Lower leg skin (tissue), 4 donors: ENCODE measurements around the gene KIF26B. TPM values are rescaled to one million over a fixed set of nuclear protein-coding genes. Genes with fewer than 3 reads are reported as not detected.
A peak's percentile ranks its signal among the peaks of the same experiment; 100 is the strongest.

Source experiments
- DNase-seq, 2 donors: peaks; one replicate each; pipeline ENCODE4 v3.0.0-alpha.2; 2019; ENCODE audit warnings: low spot score in 2 of 2
- H3K4me3 ChIP-seq: fragments of 200-600 bp; sonication (generic); 2 replicates; pipeline ENCODE4 v1.5.1; 2017; ENCODE audit warnings: mild to moderate bottlenecking, low read depth; ENCODE audit not compliant: poor library complexity, severe bottlenecking
- POLR2A ChIP-seq, 2 donors: fragments of 450-650 bp; IDR thresholded peaks; one replicate each; pipeline ENCODE4 v1.6.1; 2016 to 2017; ENCODE audit warnings: antibody characterized with exemption in 2 of 2, mild to moderate bottlenecking in 1 of 2, moderate library complexity in 1 of 2
- WGBS, 2 donors: methylation state at CpG; one replicate each; pipeline ENCODE4 v1.1.5; 2018; 5-methylcytosine and 5-hydroxymethylcytosine counted together
- intact Hi-C: fragments of 100-400 bp; cut with DNase I; formaldehyde crosslinking; loops from one replicate; pipeline ENCODE4 v1.15.0; 2023; ENCODE audit warnings: low total_unique reads
- total RNA-seq, 4 donors: library from RNA; depleted of rRNA; stranded (reverse); fragments of >200 nt; gene quantifications; one replicate each; pipeline ENCODE4 v1.1.0, GENCODE V29; 2016
- TF ChIP-seq, protein P1 (sequence below), 3 donors: fragments of 450-650 bp; IDR thresholded peaks; one replicate each; pipeline ENCODE4 v1.5.1; 2016; ENCODE audit warnings: antibody characterized with exemption in 3 of 3, mild to moderate bottlenecking in 3 of 3, moderate library complexity in 2 of 3

The KIF26B gene
- total RNA-seq, 4 donors from 2014 or later = 3.9 to 6.6 (median 5.7) TPM

DNA sequence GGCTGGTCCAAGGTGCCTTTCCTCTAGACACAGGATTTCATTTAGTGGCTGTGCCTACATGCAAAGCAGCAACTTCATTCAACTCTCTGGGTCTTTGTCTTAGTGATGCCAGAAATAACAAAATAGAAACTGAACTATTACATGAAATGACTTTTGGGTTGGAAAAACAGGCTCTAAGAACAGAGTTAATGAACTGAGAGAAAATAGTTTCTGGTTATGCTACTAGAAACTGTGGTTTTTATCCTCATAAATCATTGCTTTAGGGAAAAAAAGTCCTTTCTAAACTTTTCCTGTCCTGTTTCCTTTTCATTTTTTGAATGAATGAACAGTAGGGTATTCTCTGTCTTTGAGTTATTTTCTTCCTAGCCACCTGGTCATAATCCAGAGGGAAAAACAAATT lies 424.0 kb downstream of the KIF26B start:
- DNase-seq = no peak
- intact Hi-C loops = no loop called here
- H3K4me3 ChIP-seq = no peak overlapping the region
- TF ChIP-seq, protein P1, sequence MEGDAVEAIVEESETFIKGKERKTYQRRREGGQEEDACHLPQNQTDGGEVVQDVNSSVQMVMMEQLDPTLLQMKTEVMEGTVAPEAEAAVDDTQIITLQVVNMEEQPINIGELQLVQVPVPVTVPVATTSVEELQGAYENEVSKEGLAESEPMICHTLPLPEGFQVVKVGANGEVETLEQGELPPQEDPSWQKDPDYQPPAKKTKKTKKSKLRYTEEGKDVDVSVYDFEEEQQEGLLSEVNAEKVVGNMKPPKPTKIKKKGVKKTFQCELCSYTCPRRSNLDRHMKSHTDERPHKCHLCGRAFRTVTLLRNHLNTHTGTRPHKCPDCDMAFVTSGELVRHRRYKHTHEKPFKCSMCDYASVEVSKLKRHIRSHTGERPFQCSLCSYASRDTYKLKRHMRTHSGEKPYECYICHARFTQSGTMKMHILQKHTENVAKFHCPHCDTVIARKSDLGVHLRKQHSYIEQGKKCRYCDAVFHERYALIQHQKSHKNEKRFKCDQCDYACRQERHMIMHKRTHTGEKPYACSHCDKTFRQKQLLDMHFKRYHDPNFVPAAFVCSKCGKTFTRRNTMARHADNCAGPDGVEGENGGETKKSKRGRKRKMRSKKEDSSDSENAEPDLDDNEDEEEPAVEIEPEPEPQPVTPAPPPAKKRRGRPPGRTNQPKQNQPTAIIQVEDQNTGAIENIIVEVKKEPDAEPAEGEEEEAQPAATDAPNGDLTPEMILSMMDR (IDR thresholded peaks at IDR 0.05) = no peak
- TF ChIP-seq POLR2A (IDR thresholded peaks at IDR 0.05) = no peak

DNA sequence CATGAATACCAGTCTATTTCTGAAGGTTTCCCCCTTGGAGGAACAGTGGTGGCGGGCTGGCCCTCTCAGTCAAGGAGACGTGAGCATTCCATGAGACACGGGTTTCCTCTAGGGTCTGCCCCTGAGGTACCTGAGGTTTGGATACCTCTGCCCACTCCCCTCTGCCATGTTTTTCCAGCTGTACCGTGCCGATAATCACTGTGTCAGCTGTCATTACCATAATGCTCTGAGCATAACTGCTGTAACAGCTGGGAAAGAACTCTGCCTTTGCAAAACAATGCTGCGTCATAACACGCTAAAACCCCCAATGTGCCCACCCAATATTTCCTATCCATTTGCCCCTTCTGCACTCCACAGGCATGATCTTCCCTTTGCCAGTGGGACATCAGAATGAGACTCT lies 425.1 kb downstream of the KIF26B start:
- no peak overlapping the region for H3K4me3 ChIP-seq
- WGBS, 2 donors = 82 to 87% methylated on average over 7 of the region's 7 CpGs
- DNase-seq = no peak
- TF ChIP-seq POLR2A (IDR thresholded peaks at IDR 0.05) = no peak
- TF ChIP-seq, protein P1 (IDR thresholded peaks at IDR 0.05) = no peak
- intact Hi-C loops = no loop called here

DNA sequence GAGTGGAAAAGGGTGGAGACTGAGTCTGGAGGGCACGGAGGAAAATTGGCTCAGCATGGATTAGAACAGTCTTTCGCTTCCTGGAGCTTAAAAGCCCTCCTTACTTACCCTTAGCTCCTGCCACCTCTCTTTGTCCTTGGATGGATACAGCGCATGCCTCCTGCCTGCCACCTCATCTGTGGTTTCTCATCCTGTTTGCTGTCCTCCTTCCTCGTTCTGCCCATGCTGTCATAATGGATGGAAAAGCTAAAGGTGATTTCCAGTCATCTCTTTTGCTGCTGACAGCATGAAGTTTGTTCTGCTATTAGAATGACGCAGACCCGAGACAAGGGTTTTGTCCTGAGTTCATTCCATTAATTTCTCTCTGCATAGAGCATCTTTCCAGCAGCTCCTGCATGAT lies 425.9 kb downstream of the KIF26B start:
- TF ChIP-seq, protein P1 (IDR thresholded peaks at IDR 0.05) = no peak
- TF ChIP-seq POLR2A (IDR thresholded peaks at IDR 0.05) = no peak
- 92 to 93% methylated on average over 6 of the region's 6 CpGs for WGBS, 2 donors
- intact Hi-C loops = no loop called here
- H3K4me3 ChIP-seq = no peak overlapping the region
- DNase-seq = no peak

DNA sequence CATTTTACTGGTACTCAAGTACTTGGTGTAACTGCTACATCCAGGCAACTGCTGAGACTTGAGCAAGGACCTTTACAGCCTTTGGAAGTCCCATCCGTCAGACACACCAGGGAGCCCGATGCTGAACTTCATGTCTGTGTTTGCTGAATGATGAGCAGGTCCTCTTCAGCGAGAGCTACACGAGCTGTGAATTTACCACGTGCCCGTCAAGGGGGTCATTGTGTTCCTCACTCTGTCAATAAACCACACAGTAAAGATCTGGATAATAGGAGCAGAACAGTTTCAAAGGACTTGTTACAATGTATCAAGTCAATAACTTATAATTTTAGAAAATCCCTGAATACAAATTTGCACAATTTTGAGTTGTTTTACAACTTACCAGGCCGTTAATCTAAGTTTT lies 427.2 kb downstream of the KIF26B start:
- no peak for DNase-seq
- WGBS, 2 donors = 77 to 84% methylated on average over 7 of the region's 7 CpGs
- intact Hi-C loops = no loop called here

DNA sequence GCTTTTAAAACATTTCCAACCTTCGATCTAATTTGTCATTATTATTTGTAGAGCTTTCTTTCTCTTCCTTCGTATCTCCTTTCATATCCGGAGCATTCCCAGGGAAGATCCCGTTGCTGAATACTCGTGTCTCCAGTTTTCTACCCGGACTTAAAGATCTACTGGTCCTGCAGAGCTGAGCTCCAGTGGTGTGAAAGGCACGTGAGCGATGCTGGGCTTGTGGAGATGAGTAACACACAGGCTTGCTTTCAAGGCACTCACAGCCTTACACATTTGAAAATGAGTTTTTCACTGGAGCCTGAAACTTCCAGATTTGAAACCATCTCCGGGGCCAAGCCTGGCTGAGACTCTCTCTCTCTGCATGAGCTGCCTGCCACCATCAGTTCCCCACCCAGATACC lies 428.3 kb downstream of the KIF26B start:
- 86 to 88% methylated on average over 9 of the region's 9 CpGs for WGBS, 2 donors
- intact Hi-C loops = no loop called here
- no peak overlapping the region for H3K4me3 ChIP-seq
- peak in 1 of 2 donors; percentile 45 for DNase-seq
- TF ChIP-seq, protein P1 (IDR thresholded peaks at IDR 0.05) = no peak
- TF ChIP-seq POLR2A (IDR thresholded peaks at IDR 0.05) = no peak

More for the DNA sequence above, 427.2 kb downstream of the KIF26B start:
- TF ChIP-seq, protein P1 (IDR thresholded peaks at IDR 0.05) = no peak
- no peak for TF ChIP-seq POLR2A (IDR thresholded peaks at IDR 0.05)
- no peak overlapping the region for H3K4me3 ChIP-seq

DNA sequence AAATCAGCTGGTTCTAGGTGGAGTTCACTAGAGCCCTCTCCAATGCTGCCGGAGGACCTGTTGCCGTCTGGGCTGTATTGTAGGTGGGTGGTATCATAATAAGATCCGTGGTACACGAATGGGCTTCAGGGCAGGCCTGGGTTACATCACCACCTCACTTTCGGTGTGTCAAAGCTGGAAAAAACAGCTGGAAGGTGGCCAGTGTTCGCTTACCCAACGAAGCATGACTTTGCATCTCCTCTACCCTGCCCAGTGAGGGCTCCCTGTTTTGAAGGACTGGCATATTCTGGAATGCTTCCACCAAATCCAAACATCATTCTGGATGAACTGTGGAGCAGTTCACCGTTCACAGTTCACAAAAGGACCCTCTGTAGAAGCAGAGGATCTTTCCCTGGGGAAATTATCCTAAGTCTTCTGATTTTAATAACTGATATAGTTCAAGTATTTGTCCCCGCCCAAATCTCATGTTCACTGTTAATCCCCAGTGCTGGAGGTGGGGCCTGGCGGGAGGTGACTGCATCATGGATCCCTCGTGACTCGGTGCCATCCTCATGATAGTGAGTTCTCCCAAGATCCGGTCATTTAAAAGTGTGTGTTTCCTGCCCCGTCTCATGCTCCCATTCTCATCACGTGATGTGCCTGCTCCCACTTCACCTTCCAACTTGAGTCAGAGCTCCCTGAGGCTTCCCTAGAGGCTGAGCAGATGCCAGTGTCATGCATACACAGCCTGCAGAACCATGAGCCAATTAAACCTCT lies 429.0 kb downstream of the KIF26B start:
- TF ChIP-seq POLR2A (IDR thresholded peaks at IDR 0.05) = no peak
- TF ChIP-seq, protein P1 (IDR thresholded peaks at IDR 0.05) = no peak
- H3K4me3 ChIP-seq = no peak overlapping the region
- intact Hi-C loops = no loop called here
- WGBS, 2 donors = 77 to 84% methylated on average over 15 of the region's 15 CpGs
- peak in 1 of 2 donors; percentile 36 for DNase-seq
